Activated CD4-positive, alpha-beta T cell treated with anti-CD3 and anti-CD28 coated beads, Interleukin-2, amount 50 U/mL, for 16 hours (primary cell): ENCODE data around the gene SMG6.

Experiments used
- DNase-seq: peaks from one replicate; pipeline ENCODE4 v3.0.0-alpha.2; 2020

Gene SMG6

DNA sequence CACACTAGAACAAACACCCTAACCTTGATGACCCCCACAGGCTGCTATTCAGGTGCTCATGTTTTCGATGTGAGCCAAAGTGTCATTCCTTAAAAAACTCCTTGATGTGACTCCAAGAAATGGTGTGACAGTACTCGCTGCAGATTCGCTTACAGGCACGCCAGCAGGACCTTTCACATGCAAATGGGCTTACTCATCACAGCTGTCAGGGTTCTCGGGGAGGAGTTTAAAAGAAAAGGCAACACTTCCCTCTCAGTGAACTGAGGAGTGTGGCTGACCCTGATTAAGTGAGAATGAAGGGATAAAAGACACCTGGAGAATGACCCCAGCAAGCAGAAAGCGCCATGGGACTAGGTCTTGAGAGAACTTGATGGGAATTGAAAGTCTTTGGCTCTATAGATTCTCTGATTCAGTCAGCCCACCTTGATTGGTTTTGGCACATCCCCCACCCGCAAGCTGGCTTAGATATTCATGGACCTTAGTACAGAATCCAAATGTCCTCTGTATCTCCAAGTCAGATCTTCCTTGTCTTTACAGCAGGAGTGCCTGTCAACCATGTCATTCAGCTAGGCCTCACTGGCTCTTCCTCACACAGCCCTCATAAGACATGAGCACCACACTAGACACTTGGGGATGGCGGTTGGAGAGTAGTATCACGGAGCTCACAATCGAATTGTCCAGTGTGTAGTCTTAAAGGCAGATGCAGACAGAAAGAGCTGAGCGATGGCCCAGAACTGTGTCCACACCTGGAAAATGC is 166.1 kb downstream of the SMG6 start:
- no peak for DNase-seq

DNA sequence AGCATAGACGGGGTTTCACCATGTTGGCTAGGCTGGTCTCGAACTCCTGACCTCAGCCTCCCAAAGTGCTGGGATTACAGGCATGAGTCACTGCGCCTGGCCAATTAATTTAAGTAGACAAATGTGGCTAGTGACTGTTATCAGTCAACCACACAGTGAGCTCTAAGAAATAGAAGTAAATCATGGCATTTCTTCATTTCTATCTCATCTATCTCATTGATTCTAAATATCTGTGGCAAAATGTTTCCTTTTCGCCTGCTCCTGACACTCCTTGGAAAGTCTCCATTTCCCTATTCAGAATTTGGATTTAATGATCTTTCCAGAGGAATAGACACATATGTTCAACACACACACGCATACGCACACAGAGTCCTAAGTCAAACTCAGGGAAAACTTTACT is 167.3 kb downstream of the SMG6 start:
- no peak for DNase-seq

DNA sequence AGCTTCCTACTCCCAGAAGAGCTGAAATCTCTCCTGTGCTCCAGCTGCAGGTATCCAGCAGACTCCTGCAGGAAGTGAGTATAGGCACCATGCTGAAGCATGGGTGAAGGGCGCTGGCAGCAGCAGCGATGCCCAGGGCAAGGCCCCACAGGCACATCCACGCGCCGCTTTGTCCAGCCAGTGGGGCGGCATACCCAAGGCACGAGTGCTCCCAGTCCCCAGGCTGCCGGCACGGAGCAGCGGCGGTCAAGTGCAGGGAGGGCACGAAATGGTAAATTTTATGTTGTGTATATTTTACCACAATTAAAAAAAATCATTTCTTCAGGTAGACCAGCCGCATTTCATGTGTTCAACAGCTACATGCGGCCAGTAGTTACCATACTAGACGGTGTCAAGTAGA is 175.6 kb downstream of the SMG6 start:
- no peak for DNase-seq

DNA sequence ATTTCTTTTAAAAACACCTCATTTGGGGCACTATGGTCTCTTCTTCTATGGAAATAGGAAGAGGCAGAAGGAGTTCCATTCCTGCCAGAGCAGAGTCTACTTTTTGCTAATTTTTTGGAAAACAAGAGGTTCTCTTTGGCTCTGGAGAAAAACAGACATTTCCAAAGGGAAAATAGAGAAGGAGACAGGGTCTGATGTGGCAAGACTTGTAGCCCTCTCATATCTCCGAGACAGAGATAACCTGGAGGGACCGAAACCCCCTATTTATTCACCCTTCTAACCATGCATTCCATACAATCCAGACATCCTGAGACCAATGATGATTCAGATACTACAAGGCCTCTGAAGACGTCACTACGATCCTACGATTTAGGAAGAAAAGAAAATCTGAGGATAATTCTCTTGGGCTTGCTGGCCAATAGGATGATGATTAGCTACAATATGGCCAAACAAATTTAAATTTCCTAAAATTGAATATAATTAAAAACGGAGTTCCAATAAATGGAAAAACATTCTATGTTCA is 178.5 kb downstream of the SMG6 start:
- no peak for DNase-seq

DNA sequence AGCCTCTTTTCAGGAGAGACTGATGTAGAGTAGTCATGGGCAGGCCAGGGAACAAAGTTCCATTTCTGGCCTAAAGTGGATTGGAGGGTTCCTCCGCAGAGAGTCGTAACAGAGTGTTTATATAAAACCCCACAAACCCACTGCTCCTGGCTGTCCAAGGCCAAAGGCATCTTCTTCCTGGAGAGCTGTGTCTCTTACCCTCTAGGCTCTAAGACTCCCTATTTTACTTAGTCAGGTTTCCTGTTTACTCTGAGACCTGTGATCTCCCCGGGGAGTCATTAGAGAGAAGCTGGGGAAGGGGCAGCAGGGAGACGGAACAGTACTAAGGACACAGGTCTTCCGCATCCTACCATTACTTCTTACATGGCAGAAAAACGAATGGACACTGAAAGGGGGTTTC is 179.2 kb downstream of the SMG6 start:
- no peak for DNase-seq

DNA sequence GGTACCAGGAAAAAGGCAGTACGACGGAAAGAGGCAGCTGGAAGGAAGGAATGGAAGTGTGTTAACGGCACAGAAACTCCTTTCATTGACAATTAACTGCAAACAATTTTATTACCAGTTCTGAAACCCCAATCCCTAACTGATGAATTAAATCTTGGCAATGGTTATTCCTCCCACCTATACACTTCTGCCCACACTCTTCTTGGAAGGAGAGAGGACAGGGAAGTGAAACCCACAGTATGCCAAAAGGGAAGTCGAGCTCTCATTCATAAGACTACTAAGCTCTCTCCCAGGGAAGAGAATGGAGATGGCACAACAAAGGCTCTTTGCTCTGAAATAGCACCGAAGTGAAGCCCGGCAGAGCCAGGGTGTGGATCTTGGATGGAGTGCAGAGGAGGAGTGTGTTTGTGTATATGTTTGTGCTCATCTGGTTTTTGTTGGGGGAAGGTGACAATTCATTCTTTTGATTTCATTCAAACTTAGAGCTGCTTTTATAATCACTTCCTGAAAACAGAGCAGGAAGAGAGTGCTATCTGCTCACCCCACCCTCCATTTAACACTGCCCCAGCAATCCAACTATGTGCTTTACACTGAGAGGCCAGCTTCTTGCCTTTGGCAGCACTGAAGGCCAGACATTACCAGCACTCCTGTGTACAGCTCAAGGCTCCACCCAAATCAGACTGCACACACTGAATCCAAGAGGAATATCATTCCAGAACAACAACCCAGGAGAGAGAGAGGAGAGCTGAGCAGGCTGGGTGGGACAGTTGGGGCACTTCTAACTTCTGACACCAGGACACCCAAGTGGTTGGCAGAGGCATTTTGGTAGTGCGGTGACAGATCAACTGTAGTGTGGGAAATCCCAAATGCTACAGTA is 180.0 kb downstream of the SMG6 start:
- no peak for DNase-seq

DNA sequence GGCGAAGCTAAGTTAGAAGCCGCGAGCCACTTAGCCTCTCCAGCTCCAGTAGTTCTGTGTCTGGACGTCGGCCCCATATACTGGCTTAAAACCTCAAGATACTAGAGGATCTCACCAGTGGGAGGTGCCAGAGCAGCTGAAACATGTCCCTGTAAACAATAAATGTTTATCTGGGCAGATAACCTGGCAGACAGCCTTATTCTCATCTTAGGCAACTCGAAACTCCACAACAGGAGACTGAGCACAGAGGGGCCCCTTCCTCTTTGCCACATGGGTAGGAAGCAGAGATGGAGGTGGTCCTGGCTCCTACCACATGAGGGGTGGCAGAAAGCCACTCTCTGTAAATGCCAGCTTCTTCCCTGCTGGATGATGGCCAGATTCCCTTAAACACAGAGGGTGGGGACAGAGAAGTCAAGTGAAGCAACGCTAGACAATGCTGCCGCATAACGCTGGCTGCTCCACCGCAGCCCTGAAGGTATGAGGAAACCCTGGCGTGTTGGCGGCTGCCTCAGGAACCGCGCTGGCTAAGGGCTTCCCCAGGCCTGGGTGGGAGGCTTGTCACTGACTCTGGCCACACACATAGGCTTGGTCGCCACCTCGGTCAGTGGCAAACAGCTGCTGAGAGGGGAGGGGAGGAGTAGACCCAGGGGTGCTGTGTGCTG is 180.8 kb downstream of the SMG6 start:
- DNase-seq: no peak

DNA sequence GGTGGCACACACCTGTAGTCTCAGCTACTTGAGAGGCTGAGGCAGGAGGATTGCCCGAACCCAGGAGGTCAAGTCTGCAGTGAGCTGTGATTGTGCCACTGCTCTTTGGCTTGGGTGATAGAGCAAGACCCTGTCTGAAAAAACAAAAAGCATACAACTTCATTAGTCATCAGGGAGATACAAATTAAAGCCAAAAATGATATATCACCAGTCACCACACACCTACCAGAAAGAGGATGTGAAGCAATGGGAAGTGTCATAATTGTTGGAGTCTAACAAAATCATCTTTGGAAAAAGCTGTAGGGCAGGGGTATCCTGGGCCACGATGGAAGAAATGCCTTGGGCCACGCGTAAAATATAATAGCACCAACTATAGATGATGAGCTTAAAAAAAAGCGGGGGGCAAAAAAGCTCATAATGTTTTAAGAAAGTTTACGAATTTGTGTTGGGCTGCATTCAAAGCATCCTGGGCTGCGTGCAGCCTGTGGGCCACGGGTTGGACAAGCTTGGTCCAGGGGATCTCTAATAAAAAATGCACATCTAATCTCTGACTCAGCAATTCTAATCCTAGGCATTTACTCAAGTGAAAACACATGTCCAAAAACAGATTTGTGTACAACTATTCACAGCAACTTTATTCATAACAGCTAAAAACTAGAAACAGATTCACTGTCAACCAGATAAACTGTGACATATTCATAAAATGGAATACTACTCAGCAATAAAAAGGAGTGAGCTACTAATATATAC is 182.8 kb downstream of the SMG6 start:
- DNase-seq: no peak

DNA sequence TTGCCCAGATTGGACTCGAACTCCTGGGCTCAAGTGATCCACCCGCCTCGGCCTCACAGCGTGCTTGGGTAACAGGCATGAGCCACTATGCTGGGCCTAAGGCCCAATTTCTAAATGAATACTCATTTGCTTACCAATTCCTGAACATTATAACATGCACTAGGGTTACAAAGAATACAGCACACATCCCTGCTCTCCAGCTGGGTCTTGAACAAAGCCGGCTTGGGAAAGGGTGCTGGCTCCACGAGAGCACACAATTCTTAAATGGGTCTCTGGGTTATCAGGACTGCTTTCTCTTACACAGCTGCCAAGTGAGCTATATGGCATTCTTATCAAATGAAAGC is 190.3 kb downstream of the SMG6 start:
- DNase-seq: no peak

DNA sequence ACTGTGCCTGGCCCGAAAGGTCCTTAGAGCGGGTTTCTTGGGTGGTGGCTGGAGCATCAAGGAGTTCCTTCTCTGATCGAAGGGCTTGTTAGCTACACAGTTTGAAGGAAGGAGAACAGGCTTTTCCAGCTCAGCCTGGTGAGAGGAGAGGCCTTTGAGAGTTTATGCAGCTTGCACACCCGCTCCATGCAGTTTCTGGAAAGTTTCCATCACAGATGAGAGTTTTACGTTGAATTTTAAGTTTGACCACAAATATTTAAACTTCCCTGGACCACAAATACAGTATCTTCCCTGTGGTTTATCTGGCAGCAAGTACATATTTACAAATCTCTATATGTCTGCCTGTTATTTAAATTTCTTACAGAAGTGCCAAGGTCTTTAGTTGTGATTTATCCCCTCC is 191.9 kb downstream of the SMG6 start:
- DNase-seq: no peak

DNA sequence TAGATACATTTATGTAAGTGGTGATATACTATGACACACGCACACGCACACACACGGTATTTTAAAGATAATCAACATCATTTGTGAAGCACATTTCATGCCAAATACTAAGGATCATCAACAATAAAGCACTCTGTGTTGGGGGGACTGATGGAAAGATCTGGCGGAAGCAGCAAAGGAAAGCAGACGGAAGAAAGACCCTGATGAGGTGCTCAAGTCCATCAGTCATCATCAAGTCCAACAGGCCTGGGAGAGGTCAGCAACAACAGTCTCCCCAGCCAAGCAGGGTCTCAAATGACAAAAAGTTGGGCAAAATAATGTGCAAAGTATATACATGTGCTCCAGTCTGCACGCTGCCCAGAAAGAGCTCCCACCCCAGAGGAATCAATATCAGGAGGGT is 193.1 kb downstream of the SMG6 start:
- no peak for DNase-seq

DNA sequence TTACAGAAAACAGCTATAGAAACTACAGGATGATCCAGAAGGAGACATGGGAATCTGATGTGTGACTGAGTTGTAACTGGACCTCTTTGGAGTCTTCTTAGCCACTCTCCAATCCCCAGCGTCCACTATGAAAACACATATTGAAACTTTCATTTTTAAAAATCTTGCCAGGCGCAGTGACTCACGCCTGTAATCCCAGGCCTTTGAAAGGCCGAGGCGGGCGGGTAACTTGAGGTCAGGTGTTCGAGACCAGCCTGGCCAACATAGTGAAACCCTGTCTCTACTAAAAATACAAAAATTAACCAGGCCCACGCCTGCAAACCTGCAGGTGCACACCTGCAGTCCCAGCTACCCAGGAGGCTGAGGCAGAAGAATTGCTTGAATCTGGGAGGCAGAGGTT is 195.4 kb downstream of the SMG6 start:
- no peak for DNase-seq

DNA sequence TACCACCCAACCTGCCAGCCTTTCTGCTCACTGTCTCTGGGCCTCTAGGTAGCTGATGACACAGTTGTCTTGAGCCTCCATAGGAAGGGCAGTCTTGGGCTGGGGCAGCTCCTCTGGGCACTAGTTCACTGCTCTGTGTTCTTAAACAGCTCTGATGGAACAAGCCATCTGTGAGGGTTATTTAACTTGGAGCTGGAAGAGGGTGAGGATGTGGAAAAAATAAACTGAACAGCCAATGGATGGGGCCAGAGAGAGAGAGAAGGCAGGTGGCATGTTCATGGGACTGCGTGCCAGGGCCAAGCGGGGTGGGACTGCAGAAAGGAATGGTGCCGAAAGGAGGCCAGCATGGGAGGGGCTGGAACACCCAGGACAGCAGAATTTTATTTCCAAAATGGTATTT is 196.1 kb downstream of the SMG6 start:
- DNase-seq: no peak

DNA sequence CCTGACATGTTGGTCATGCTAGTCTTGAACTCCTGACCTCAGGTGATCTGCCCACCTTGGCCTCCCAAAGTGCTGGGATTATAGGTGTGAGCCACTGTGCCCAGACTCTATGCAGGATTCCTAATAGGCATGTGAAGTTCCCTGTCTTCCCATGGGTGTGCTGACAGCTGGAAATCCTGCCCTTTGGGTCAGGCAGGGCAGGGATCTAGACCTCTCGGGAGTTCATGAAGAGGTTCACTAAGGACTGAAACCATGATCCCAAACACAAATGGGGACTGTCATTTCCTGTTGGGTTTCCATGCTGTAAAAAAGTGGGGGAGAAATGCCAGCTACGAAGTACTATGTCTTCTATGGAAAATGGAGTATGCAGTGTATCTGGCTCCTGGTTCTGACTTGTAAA is 196.5 kb downstream of the SMG6 start:
- no peak for DNase-seq

DNA sequence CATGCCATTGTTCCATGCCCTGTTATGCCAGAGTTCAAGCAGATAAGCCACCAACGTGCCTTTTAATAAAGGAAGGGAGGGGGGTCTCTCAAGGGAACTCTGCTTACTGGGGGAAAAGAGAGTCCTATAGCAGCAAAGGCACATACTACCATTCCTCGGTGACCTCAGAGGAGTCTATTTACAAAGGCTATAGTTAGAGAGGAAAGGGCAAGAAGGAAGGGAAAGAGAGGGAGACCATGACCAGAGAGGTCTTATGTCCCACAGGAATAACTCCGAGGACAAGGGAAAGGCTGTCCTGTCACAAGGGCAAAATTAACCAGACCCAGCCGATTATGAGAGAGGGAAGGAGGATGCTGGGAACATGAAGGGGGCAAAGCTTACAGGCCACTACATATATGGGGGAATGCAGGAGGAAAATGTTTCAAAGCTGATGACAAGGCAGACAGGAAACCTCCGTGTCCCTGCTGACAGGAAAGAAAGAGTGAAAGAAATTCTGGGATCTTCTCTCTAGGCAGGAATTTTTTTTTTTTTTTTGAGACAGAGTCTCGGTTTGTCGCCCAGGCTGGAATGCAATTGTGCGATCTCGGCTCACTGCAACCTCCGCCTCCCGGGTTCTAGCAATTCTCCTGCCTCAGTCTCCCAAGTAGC is 197.2 kb downstream of the SMG6 start:
- DNase-seq: no peak

DNA sequence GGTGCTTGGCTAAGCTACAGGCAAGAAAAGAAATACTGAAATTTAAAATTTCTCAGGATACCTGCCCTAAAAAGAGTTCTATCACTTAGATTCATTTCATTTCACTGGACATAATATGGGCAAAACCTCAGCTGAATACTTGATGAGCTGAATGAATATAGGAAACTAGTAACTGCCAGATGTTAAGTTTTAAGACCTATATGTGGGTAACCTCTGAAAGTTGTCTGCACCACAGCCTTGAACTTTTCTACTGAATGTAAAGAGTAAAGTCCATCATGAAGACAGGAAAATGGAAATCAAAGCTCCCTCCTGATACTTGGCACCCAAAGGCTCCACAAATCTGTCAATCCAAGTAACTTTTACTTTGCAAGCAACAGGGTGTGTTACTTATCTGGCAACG is 197.9 kb downstream of the SMG6 start:
- no peak for DNase-seq

DNA sequence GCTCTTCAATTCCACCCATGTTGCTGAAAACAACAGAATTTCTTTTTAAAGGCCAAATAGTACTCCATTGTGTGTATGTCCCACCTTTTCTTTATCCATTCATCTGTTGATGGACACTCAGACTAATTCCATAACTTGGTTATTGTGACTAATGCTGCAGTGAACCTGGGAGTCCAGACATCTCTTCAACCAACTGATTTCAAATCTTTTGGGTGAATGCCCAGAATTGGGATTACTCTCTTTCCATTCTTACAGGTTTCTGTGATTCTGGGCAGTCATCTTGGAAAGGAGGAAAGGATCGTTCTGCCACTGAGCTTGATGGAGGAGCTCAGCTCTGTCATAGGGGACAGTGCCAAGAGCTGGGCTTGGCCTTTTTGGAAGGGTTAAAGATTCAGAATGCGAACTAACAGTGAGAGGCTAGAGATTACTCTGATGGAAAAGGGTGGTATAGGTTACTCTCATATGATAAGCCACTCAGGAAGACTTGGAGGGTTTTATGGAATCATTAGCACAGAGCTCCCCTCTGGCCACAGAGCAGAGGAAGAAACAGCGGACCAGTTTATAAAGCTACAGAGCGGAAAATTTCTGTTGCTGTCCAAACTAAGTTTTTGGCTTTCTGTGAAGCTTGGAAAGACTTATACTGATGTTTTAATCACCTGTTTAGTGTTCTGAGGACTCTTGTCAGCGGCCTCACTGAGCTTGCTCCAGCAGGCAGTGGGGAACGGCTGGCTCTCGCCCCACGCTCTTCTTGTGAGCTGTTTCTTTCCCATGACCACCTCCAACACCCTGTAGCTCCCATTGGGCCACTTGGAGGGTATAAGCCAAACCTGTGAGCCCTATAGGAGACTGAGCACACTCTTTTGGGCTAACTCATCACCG is 200.4 kb downstream of the SMG6 start:
- DNase-seq: no peak

DNA sequence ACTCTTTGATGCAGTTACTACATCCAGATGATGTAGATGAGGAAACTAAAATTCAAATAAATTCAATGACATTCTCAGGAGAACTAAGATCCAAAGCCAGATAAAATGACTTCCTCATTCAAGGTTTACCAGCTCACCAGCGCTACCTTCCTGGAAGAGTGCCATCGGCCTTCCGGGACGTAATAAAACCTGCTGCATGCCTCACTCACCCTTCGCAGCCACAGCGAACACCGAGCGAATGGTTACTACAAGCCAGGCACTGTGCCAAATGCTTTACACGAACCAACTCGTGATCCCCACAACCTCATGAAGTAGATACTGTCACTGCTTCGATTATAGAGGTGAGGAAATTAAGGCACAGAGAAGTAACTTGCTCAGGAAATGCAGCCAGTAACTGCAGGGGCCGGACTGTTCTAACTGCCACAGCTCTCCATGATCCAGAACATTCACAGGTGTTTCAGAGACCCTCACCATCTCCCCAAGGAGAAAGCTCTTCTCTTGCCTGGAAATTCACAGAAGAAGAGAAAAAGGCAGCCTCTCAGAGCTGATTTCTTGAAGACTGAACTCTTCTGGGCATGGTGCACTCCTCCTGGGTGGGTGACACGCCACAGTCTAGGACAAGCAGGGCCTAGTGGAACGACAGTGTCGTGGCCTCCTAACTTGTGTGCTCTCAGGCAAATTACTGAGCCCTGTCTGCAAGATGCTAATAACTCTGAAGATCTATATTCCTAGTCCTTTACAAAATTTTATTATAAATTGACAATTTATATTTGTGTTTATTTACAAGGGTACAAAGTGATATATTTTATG is 201.9 kb downstream of the SMG6 start:
- DNase-seq: no peak

DNA sequence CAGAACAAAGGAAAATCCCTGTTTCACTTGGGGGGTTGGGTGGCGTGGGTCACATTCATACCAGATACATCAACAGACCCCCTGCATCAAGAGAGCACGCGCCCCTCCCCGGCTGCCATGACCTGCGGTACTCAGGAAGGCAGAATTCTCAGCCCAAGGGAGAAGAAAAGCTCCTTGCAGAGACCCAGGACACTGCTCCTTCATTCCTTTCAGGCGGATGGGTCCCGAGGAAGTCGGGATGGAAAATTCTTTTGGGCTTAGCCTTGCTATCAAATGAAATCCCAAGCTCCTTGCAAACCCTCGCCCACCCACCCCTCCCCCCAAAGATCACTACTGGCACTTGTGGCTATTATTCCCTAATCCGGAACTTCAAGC is 208.1 kb downstream of the SMG6 start:
- no peak for DNase-seq

DNA sequence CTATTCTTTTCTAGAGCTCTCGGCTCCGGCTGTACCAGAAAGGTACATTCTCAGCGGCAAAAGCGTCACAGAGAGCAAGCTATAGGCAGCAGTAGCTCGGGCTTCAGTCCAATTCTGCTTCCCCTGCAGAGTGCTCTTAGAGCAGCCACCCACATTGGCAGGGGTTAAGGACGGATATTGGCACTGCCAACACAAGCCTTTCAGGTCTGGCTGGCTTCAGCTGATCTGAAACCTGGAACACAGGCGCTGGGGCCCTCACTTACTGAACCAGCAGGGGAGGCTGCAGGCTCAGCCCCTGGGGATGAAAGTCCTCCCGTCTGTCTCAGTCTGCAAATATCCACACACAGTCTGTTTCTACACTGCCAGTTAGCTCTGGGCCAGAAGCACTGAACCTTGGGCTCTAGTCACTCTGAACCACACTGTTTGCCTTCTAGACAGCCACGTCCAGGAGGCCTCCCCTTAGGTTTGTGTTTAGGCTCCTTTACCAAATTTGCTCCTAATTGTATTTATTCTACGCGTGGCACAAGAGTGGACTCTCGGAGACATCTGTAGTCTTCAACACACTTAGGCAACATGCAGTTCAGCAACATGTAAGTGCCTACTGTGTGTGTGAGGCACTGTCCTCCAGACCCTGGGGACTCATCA is 208.6 kb downstream of the SMG6 start:
- DNase-seq: no peak
